Epithelial cell of proximal tubule (primary cell): ENCODE results near the gene PIR. TPM values are rescaled to one million over a fixed set of nuclear protein-coding genes. Genes with fewer than 3 reads are reported as not detected.

Experiments used
- DNase-seq: peaks from one replicate; pipeline ENCODE4 v3.0.0-alpha.2; 2011; ENCODE audit warnings: low read depth
- H3K4me3 ChIP-seq: 2 replicates; pipeline ENCODE4 v1.5.1; 2011; ENCODE audit warnings: low read depth, mild to moderate bottlenecking, low read length
- total RNA-seq: library from RNA; depleted of rRNA; stranded (reverse); fragments of >200 nt; gene quantifications from 2 replicates; pipeline ENCODE4 v1.2.3, GENCODE V29; 2015
- TF ChIP-seq, protein P1 (sequence below): conservative IDR thresholded peaks from 2 replicates; pipeline ENCODE4 v1.5.1; 2012; ENCODE audit warnings: low read depth, mild to moderate bottlenecking, low read length

PIR gene
- 12.7 and 16.1 TPM in 2 replicates for total RNA-seq

DNA sequence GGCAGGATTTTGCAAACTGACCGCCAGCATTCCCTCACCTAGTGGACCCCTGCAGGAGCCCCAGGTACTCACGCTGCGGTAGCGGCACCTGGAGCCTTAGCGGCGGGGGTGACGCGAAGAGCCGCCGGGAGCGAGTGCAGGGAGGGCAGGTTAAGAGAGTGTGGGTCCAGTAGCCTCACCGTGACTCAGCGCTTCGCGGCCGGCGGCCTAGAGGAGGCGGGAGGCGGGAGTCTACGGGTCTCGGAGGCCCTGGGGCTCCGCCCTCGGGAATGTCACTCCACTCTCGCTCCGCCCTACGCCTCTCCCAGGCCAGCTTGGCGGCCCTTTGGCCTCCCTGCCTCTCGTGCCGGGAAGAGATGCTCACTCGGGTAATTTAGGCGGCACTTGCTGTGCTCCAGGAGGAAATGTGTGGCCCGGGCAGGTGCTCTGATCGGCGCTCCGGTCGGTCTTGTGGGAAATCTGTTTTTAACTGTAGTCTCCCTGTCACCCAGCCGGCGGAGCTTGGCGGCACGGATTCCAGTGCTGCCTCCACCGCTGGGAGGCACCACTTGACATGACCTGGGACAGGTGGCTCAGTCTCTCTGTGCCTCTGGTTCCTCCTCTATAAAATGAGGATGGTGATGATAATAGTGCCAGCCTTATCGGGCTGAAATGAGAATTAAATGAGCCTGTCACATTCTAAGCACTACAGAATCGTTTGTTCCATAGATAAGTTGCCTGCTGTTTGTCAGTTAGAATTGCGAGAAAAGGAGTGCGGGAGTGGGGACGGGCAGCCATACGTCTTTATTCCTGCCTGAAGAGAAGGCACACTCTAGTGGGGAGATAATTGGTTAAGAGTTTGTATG is at the start of gene PIR:
Gene PIR, minus strand, starts transcription at position 216 of the 845 bp plus-strand sequence. CDS start 2,076 bp downstream, outside the sequence.
- TF ChIP-seq, protein P1, sequence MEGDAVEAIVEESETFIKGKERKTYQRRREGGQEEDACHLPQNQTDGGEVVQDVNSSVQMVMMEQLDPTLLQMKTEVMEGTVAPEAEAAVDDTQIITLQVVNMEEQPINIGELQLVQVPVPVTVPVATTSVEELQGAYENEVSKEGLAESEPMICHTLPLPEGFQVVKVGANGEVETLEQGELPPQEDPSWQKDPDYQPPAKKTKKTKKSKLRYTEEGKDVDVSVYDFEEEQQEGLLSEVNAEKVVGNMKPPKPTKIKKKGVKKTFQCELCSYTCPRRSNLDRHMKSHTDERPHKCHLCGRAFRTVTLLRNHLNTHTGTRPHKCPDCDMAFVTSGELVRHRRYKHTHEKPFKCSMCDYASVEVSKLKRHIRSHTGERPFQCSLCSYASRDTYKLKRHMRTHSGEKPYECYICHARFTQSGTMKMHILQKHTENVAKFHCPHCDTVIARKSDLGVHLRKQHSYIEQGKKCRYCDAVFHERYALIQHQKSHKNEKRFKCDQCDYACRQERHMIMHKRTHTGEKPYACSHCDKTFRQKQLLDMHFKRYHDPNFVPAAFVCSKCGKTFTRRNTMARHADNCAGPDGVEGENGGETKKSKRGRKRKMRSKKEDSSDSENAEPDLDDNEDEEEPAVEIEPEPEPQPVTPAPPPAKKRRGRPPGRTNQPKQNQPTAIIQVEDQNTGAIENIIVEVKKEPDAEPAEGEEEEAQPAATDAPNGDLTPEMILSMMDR, result peak; percentile 48
- no peak for DNase-seq
- H3K4me3 ChIP-seq, result peak within 1 kb of the TSS; percentile 59

DNA sequence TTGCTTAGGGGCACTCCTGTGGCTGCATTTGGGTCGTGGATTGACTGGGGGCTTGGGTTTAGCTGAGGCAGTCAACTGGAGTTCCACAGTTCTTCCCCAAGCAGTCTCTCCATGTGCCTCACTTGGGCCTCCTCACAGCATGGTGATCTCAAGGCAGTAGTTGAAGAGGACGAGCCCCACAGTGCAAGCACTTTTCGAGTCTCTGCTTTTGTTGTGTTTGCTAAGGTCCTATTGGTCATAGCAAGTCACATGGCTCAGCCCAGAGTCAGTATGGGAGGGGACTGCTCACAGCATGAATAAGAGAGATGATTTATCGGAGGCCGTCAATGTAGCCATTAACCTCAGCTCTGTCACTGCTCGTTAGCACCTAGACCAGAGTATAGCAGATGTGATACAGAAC is 37.2 kb upstream of the PIR start:
- TF ChIP-seq, protein P1, result no peak
- no peak overlapping the region for H3K4me3 ChIP-seq
- no peak for DNase-seq

DNA sequence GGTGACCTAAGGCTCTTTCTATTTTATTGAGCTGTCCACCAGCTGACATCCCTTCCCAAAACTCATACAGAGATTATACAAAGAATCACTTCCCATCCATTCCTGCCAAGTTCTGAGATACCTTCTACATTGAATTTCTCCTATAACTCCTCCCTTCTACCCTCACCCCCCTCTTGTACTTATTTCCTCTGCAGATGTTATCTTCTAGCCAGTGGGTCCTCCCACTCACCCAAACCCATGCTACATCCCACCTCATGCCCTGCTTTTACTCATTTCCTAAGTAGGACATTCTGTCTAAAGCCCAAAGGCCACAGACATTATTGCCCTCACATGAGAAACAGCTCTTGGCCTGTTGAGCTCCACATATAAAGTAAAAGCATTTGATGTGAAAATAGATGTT is 36.0 kb upstream of the PIR start:
- TF ChIP-seq, protein P1, result no peak
- H3K4me3 ChIP-seq, result no peak overlapping the region
- no peak for DNase-seq

DNA sequence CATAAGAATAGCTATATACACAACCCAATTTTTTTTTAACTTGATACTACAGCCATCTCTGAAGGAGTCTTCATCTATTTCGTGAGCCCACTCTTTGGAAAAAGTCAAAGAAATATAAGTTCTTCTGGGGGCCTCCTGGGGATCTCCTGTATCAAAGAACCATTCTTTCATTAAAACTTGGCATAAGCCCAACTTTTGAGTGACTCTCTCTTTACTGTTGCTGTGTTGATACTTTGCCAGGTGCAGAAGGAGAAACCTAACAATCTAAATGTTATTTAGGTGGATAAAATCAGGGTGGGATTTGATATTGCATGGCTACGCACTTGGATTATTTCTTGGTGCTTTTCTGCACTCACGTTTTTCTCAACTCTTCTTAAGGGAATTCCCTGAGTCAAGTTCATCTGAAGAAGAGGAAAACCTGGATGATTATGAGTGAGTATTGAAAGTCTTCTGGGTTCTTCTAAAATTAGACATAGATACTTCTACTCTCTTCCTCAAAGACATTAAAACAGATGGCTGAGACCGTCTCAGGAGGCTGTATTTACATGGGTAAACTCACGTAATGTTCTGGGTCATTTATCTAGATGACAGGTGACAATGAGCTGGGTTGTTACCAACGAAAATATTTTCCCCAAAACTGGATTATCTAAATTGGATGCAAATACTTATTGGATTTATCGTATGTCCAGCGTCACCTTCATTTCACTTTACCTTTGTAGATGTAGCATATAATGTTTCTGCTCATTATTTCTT is 32.7 kb upstream of the PIR start:
- DNase-seq, result no peak
- TF ChIP-seq, protein P1, result no peak
- H3K4me3 ChIP-seq, result no peak overlapping the region

DNA sequence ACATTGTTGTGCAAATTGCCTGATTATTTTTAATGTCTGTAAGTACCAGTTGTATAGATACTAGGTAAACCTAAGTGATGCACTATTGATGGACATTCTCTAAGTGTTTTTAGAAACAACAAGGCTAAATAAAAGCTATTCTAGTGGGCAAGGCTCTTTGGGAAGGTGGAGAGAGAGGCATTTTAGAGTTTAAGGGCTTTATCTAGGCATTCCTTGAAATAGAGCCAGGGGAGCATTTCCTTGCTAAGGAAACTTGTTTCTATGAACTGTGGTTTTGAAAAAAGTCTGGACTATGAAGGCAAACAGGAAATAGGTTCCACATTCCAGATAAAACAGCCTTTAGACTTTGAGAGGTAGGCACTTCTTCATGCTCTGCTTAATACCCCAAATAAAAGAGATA is 31.3 kb upstream of the PIR start:
- TF ChIP-seq, protein P1, result no peak
- H3K4me3 ChIP-seq, result no peak overlapping the region
- no peak for DNase-seq

DNA sequence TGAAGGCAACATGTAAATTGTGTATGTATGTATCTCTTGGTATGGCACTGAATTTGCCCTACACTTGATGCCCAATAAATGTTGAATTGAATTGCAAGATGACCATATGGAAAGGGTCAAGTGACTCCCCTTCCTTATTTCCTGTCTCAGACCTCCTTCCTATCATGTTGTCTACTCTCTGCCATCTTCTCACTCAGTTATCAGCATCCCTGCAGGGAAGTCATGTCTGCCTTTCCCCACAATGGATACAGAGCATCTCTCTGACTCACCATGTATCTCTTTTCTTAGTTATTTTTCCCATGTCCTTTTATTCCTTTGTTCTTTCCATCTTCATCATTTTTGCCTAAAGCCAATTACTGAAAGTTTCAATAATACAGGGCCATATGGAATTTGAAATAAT is 30.0 kb upstream of the PIR start:
- no peak overlapping the region for H3K4me3 ChIP-seq
- no peak for DNase-seq

More for the DNA sequence above, 30.0 kb upstream of the PIR start:
- TF ChIP-seq, protein P1, result no peak
